ENCODE data around the gene APP. TPM values are rescaled to one million over a fixed set of nuclear protein-coding genes. Genes with fewer than 3 reads are reported as not detected.

The APP gene
- total RNA-seq, 1 experiment from 2014 or later: 472 TPM

- Mint-ChIP-seq H3K4me3 (ENCODE audit: unreplicated experiment) (no peak overlapping the region), H3K36me3 (ENCODE audit: insufficient read depth, unreplicated experiment) (no peaks in the 10 kb centered on the region), H3K9me3 (ENCODE audit: unreplicated experiment) (peaks cover 8% of the 10 kb centered on the region), H3K27ac (ENCODE audit: low read depth, unreplicated experiment) (no peak overlapping the region), H3K27me3 (ENCODE audit: insufficient read depth, unreplicated experiment) (no peaks in the 10 kb centered on the region), H3K4me1 (ENCODE audit: insufficient read depth, unreplicated experiment) (peaks cover 5% of the 10 kb centered on the region)
- no peak for TF ChIP-seq CTCF (IDR thresholded peaks at IDR 0.05; ENCODE audit: unreplicated experiment)
- no peak for DNase-seq (ENCODE audit: unreplicated experiment)
- CTCF ChIA-PET: interaction anchor here (0.6 kb wide), 1 partner anchor 17 kb away, joined by 3 read pairs; no protein-coding TSS in a partner anchor
- no TSS peak for BruUV-seq (replicated peaks)
- intact Hi-C loops (cut with micrococcal nuclease): loop anchor here (2.0 to 10.0 kb wide), 3 partner anchors 225 to 537 kb away; no protein-coding TSS in a partner anchor
- POLR2A ChIA-PET: no interaction called here
These were observed 8.9 kb upstream of the APP start for GRCh38 chr21:26179501-26179900.

- ChIA-PET CTCF (interaction anchor here (0.9 to 1.1 kb wide), 3 partner anchors 10 to 434 kb away, joined by 3 to 5 read pairs (median 3); no protein-coding TSS in a partner anchor), POLR2A (interaction anchor here (0.6 to 1.1 kb wide), 2 partner anchors 62 to 78 kb away, joined by 3 to 4 read pairs; no protein-coding TSS in a partner anchor)
- TF ChIP-seq CTCF (IDR thresholded peaks at IDR 0.05; ENCODE audit: unreplicated experiment): no peak
- Mint-ChIP-seq H3K27ac (ENCODE audit: low read depth, unreplicated experiment) (no peak overlapping the region), H3K9me3 (ENCODE audit: unreplicated experiment) (no peaks in the 10 kb centered on the region), H3K4me3 (ENCODE audit: unreplicated experiment) (no peak overlapping the region), H3K27me3 (ENCODE audit: insufficient read depth, unreplicated experiment) (no peaks in the 10 kb centered on the region), H3K36me3 (ENCODE audit: insufficient read depth, unreplicated experiment) (no peaks in the 10 kb centered on the region), H3K4me1 (ENCODE audit: insufficient read depth, unreplicated experiment) (peaks cover 5% of the 10 kb centered on the region)
- DNase-seq (ENCODE audit: unreplicated experiment): no peak
- intact Hi-C loops (cut with micrococcal nuclease): loop anchor here (2.0 to 10.0 kb wide), 3 partner anchors 227 to 539 kb away; no protein-coding TSS in a partner anchor
- no TSS peak for BruUV-seq (replicated peaks)
These were observed 7.3 kb upstream of the APP start for GRCh38 chr21:26177746-26178426.

- H3K36me3 Mint-ChIP-seq (ENCODE audit: insufficient read depth, unreplicated experiment): no peaks in the 10 kb centered on the region
- no peak overlapping the region for H3K27ac Mint-ChIP-seq (ENCODE audit: low read depth, unreplicated experiment)
- no peak overlapping the region for H3K4me3 Mint-ChIP-seq (ENCODE audit: unreplicated experiment)
- BruUV-seq (replicated peaks): no TSS peak
- CTCF ChIA-PET: interaction anchor here (0.8 to 1.3 kb wide), 5 partner anchors 10 to 1942 kb away, joined by 3 to 5 read pairs (median 4); no protein-coding TSS in a partner anchor
- POLR2A ChIA-PET: interaction anchor here (0.6 to 1.1 kb wide), 2 partner anchors 78 to 1613 kb away, joined by 4 read pairs; no protein-coding TSS in a partner anchor
- H3K27me3 Mint-ChIP-seq (ENCODE audit: insufficient read depth, unreplicated experiment): no peaks in the 10 kb centered on the region
- DNase-seq (ENCODE audit: unreplicated experiment): no peak
- H3K4me1 Mint-ChIP-seq (ENCODE audit: insufficient read depth, unreplicated experiment): peaks cover 5% of the 10 kb centered on the region
- intact Hi-C loops (cut with micrococcal nuclease): loop anchor here (10.0 kb wide), 2 partner anchors 228 to 382 kb away; no protein-coding TSS in a partner anchor
- H3K9me3 Mint-ChIP-seq (ENCODE audit: unreplicated experiment): no peaks in the 10 kb centered on the region
- TF ChIP-seq CTCF (IDR thresholded peaks at IDR 0.05; ENCODE audit: unreplicated experiment): no peak
These were observed 6.6 kb upstream of the APP start for GRCh38 chr21:26177187-26177586.
